IMR-90 (cell line): ENCODE data around the gene GAS6.

Experiments used
- BHLHE40 ChIP-seq: fragments of 150-350 bp; IDR thresholded peaks from 2 replicates; pipeline ENCODE4 v1.6.1; 2016; ENCODE audit warnings: mild to moderate bottlenecking, low read depth, low read length
- CEBPB ChIP-seq: IDR thresholded peaks from 2 replicates; pipeline ENCODE4 v1.6.1; 2012; ENCODE audit warnings: low read depth, low read length, improper control_type of control experiment
- CTCF ChIP-seq: conservative IDR thresholded peaks from 2 replicates; pipeline ENCODE4 v1.5.1; 2012; ENCODE audit warnings: mild to moderate bottlenecking, low read depth, low read length, improper control_type of control experiment
- FOS ChIP-seq: fragments of 150-350 bp; IDR thresholded peaks from 2 replicates; pipeline ENCODE4 v1.6.1; 2016; ENCODE audit warnings: low read depth, low read length
- MAFK ChIP-seq: IDR thresholded peaks from 2 replicates; pipeline ENCODE4 v1.6.1; 2012; ENCODE audit warnings: low read depth, low read length, improper control_type of control experiment
- MAZ ChIP-seq: IDR thresholded peaks from 2 replicates; pipeline ENCODE4 v1.6.1; 2012; ENCODE audit warnings: low read depth, mild to moderate bottlenecking, low read length, improper control_type of control experiment, moderate library complexity, borderline replicate concordance
- MXI1 ChIP-seq: IDR thresholded peaks from 2 replicates; pipeline ENCODE4 v1.6.1; 2012; ENCODE audit warnings: low read depth, mild to moderate bottlenecking, low read length, moderate library complexity, borderline replicate concordance
- POLR2A ChIP-seq: IDR thresholded peaks from 2 replicates; pipeline ENCODE4 v1.6.1; 2012; ENCODE audit warnings: mild to moderate bottlenecking, low read depth, low read length
- RAD21 ChIP-seq: IDR thresholded peaks from 2 replicates; pipeline ENCODE4 v1.6.1; 2012; ENCODE audit warnings: low read length, improper control_type of control experiment
- SMC3 ChIP-seq: fragments of 150-350 bp; IDR thresholded peaks from 2 replicates; pipeline ENCODE4 v1.6.1; 2016; ENCODE audit warnings: low read depth, mild to moderate bottlenecking, antibody characterized with exemption, low read length, moderate library complexity

DNA sequence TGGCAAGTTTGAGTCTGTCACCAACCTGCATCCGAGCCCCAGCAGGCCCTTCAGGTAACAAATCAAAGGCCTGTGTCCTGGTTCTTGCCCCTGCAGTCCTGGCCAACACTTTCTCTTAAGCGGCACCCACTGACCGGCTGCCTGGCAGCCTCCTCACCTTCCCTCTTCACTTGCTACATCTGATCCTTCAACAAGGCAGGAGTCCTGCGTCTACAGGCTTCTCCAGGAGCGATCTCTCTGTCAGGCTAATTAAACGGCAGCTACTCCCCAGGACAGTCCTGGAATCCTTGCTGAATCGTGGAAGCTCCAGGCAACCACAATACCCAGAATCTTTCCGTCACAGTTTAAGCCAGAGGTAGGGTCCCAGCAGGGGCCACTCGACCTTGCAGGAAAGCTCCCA is 41.1 kb upstream of the GAS6 start:
- TF ChIP-seq POLR2A: no peak
- TF ChIP-seq CTCF: no peak
- no peak for TF ChIP-seq RAD21
- no peak for TF ChIP-seq SMC3
- no peak for TF ChIP-seq CEBPB
- no peak for TF ChIP-seq FOS
- TF ChIP-seq MAZ: no peak
- no peak for TF ChIP-seq BHLHE40
- no peak for TF ChIP-seq MXI1
- TF ChIP-seq MAFK: no peak
